Raji (cell line): Measurements from ENCODE around the gene GRK6.

Experiments
- POLR2A ChIP-seq: IDR thresholded peaks from 2 replicates; pipeline ENCODE4 v1.6.1; 2011; ENCODE audit warnings: low read depth, low read length, control low read depth; ENCODE audit not compliant: insufficient read depth

Gene GRK6

GRCh38 chr5:177405805-177406204 lies 20.7 kb upstream of the GRK6 start:
- TF ChIP-seq POLR2A, result no peak

- no peak for TF ChIP-seq POLR2A
Measured at GRCh38 chr5:177409043-177409801, 17.3 kb upstream of the GRK6 start, which contains the start of gene F12. Gene F12, minus strand, starts transcription at chr5:177409564. Its CDS starts 37 bp downstream, at chr5:177409527.

- no peak for TF ChIP-seq POLR2A
Measured at GRCh38 chr5:177410575-177410974, 15.9 kb upstream of the GRK6 start.

GRCh38 chr5:177412603-177413233 lies 13.8 kb upstream of the GRK6 start:
- no peak for TF ChIP-seq POLR2A

- no peak for TF ChIP-seq POLR2A
Measured at GRCh38 chr5:177414481-177414880, 12.0 kb upstream of the GRK6 start.

- no peak for TF ChIP-seq POLR2A
Measured at GRCh38 chr5:177419046-177419445, 7.4 kb upstream of the GRK6 start.

GRCh38 chr5:177421062-177421798 lies 5.2 kb upstream of the GRK6 start:
- TF ChIP-seq POLR2A, result no peak

- no peak for TF ChIP-seq POLR2A
Measured at GRCh38 chr5:177423671-177424070, 2.8 kb upstream of the GRK6 start.

- TF ChIP-seq POLR2A, result no peak
Measured at GRCh38 chr5:177425196-177425800, 1.2 kb upstream of the GRK6 start.

- peak; percentile 94 for TF ChIP-seq POLR2A
Measured at GRCh38 chr5:177425801-177426565, 493 bp upstream of the GRK6 start.

- no peak for TF ChIP-seq POLR2A
Measured at GRCh38 chr5:177427211-177427822, 841 bp downstream of the GRK6 start.

- peak; percentile 25; the same call in 1 of the 2 replicates for TF ChIP-seq POLR2A
Measured at GRCh38 chr5:177427919-177428573, 1.6 kb downstream of the GRK6 start.

- no peak for TF ChIP-seq POLR2A
Measured at GRCh38 chr5:177428574-177429217, 2.2 kb downstream of the GRK6 start.

- peak; percentile 28; the same call in 1 of the 2 replicates for TF ChIP-seq POLR2A
Measured at GRCh38 chr5:177429248-177430040, 3.0 kb downstream of the GRK6 start.
